ENCODE results near the gene TRPM3. TPM values are rescaled to one million over a fixed set of nuclear protein-coding genes. Genes with fewer than 3 reads are reported as not detected.

Gene TRPM3
- total RNA-seq, 4 donors from 2014 or later: 0.27 to 1.2 (median 0.47) TPM; not detected in 1

GRCh38 chr9:70517926-70518610 is 603.4 kb downstream of the TRPM3 start:
- H3K27ac ChIP-seq: no peak overlapping the region
- H3K36me3 ChIP-seq: no peaks in the 10 kb centered on the region
- H3K9me3 ChIP-seq: no peaks in the 10 kb centered on the region
- no peaks in the 10 kb centered on the region for H3K4me1 ChIP-seq
- TF ChIP-seq POLR2A (IDR thresholded peaks at IDR 0.05): no peak
- TF ChIP-seq EP300 (IDR thresholded peaks at IDR 0.05): no peak
- TF ChIP-seq, protein P1, sequence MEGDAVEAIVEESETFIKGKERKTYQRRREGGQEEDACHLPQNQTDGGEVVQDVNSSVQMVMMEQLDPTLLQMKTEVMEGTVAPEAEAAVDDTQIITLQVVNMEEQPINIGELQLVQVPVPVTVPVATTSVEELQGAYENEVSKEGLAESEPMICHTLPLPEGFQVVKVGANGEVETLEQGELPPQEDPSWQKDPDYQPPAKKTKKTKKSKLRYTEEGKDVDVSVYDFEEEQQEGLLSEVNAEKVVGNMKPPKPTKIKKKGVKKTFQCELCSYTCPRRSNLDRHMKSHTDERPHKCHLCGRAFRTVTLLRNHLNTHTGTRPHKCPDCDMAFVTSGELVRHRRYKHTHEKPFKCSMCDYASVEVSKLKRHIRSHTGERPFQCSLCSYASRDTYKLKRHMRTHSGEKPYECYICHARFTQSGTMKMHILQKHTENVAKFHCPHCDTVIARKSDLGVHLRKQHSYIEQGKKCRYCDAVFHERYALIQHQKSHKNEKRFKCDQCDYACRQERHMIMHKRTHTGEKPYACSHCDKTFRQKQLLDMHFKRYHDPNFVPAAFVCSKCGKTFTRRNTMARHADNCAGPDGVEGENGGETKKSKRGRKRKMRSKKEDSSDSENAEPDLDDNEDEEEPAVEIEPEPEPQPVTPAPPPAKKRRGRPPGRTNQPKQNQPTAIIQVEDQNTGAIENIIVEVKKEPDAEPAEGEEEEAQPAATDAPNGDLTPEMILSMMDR (IDR thresholded peaks at IDR 0.05): no peak
- no peak for TF ChIP-seq POLR2AphosphoS5 (IDR thresholded peaks at IDR 0.05)
- H3K4me3 ChIP-seq: no peak overlapping the region
- ATAC-seq: no peak
- WGBS, 2 donors (ENCODE audit: low coverage in 1 of 2): 65 to 67% methylated on average over 1 of the region's 1 CpG
- no peaks in the 10 kb centered on the region for H3K27me3 ChIP-seq

DNA sequence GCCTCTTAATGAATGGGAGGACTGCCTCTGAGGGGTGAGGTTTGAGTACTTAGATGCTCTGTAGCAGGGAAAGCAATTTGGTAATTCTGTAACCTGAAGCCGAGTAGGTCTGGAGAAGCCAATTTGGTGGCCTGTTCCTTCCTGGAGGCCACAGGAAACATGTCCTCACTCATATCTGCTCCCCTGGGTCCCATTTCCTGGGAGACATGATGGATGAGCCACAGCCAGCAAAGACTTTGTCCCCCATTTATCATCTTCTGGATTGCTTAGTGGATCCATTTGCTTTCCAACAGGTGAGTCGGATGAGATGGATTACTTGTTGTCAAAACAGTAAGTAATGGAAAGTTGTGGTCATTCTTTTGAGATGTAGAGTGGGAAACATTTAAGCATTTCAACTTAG is 607.1 kb downstream of the TRPM3 start:
- Histone ChIP-seq H3K9me3 (no peaks in the 10 kb centered on the region), H3K4me3 (no peak overlapping the region), H3K4me1 (no peaks in the 10 kb centered on the region), H3K27ac (no peak overlapping the region), H3K27me3 (no peaks in the 10 kb centered on the region), H3K36me3 (no peaks in the 10 kb centered on the region)
- ATAC-seq: no peak
- 61 to 87% methylated on average over 2 of the region's 2 CpGs for WGBS, 2 donors (ENCODE audit: low coverage in 1 of 2)
- no peak for TF ChIP-seq EP300 (IDR thresholded peaks at IDR 0.05)

- H3K36me3 ChIP-seq: no peaks in the 10 kb centered on the region
- no peaks in the 10 kb centered on the region for H3K4me1 ChIP-seq
- H3K27ac ChIP-seq: no peak overlapping the region
- no peak overlapping the region for H3K4me3 ChIP-seq
- no peaks in the 10 kb centered on the region for H3K27me3 ChIP-seq
- H3K9me3 ChIP-seq: no peaks in the 10 kb centered on the region
- no peak for ATAC-seq
- TF ChIP-seq POLR2A (IDR thresholded peaks at IDR 0.05) (no peak), EP300 (IDR thresholded peaks at IDR 0.05) (no peak), POLR2AphosphoS5 (IDR thresholded peaks at IDR 0.05) (no peak)
- TF ChIP-seq, protein P1 (IDR thresholded peaks at IDR 0.05): no peak
- 71 to 92% methylated on average over 1 to 3 of the region's 3 CpGs for WGBS, 2 donors (ENCODE audit: low coverage in 1 of 2)
These were observed 609.6 kb downstream of the TRPM3 start for GRCh38 chr9:70511858-70512257.

- no peak for TF ChIP-seq POLR2AphosphoS5 (IDR thresholded peaks at IDR 0.05)
- TF ChIP-seq, protein P1 (IDR thresholded peaks at IDR 0.05): peak; percentile 25 to 59 (median 44)
- H3K27ac ChIP-seq: no peak overlapping the region
- H3K4me1 ChIP-seq: peaks cover 0 to under 1% (median 0%) of the 10 kb centered on the region in 3 donors
- no peaks in the 10 kb centered on the region for H3K36me3 ChIP-seq
- no peak for ATAC-seq
- H3K27me3 ChIP-seq: no peaks in the 10 kb centered on the region
- WGBS, 2 donors (ENCODE audit: low coverage in 1 of 2): 78 to 94% methylated on average over 2 to 3 of the region's 3 CpGs
- H3K4me3 ChIP-seq: no peak overlapping the region
- H3K9me3 ChIP-seq: no peaks in the 10 kb centered on the region
These were observed 611.2 kb downstream of the TRPM3 start for GRCh38 chr9:70510157-70510770.

GRCh38 chr9:70506159-70506558 is 615.3 kb downstream of the TRPM3 start:
- 50 to 64% methylated on average over 1 to 2 of the region's 2 CpGs for WGBS, 2 donors (ENCODE audit: low coverage in 1 of 2)
- TF ChIP-seq POLR2A (IDR thresholded peaks at IDR 0.05) (no peak), EP300 (IDR thresholded peaks at IDR 0.05) (no peak), POLR2AphosphoS5 (IDR thresholded peaks at IDR 0.05) (no peak)
- TF ChIP-seq, protein P1 (IDR thresholded peaks at IDR 0.05): no peak
- peak overlapping the region in 2 of 4 donors; percentile 8 to 19 for H3K27ac ChIP-seq

More at GRCh38 chr9:70506159-70506558, 615.3 kb downstream of the TRPM3 start:
- Histone ChIP-seq H3K36me3 (no peaks in the 10 kb centered on the region), H3K27me3 (no peaks in the 10 kb centered on the region), H3K4me3 (no peak overlapping the region), H3K4me1 (peaks cover 0 to 40% (median 5%) of the 10 kb centered on the region in 3 donors), H3K9me3 (no peaks in the 10 kb centered on the region)
- ATAC-seq: peak; percentile 40
